Inferior parietal cortex (tissue), 1 donor: Measurements from ENCODE around the gene CERS5.

Experiments
- DNase-seq: peaks from one replicate; pipeline ENCODE4 v3.0.0-alpha.2; 2016; ENCODE audit errors: extremely low spot score

CERS5 gene

GRCh38 chr12:50167049-50167828, at the start of gene CERS5:
Gene CERS5, minus strand, starts transcription at chr12:50167369. Its CDS starts 72 bp downstream, at chr12:50167297.
- DNase-seq: peak; percentile 94

GRCh38 chr12:50215033-50215432, 47.9 kb upstream of the CERS5 start:
- DNase-seq: no peak

GRCh38 chr12:50214018-50214417, 46.8 kb upstream of the CERS5 start:
- DNase-seq: no peak

- DNase-seq: no peak
Observed at GRCh38 chr12:50213439-50213838, 46.3 kb upstream of the CERS5 start.

- no peak for DNase-seq
Observed at GRCh38 chr12:50212071-50212467, 44.9 kb upstream of the CERS5 start.

- no peak for DNase-seq
Observed at GRCh38 chr12:50211392-50212070, 44.4 kb upstream of the CERS5 start.

GRCh38 chr12:50207424-50207823, 40.3 kb upstream of the CERS5 start:
- DNase-seq: no peak

- no peak for DNase-seq
Observed at GRCh38 chr12:50205648-50206047, 38.5 kb upstream of the CERS5 start.

GRCh38 chr12:50203691-50204090, 36.5 kb upstream of the CERS5 start:
- DNase-seq: no peak

- no peak for DNase-seq
Observed at GRCh38 chr12:50201987-50202521, 34.9 kb upstream of the CERS5 start.

GRCh38 chr12:50200552-50201273, 33.5 kb upstream of the CERS5 start:
- no peak for DNase-seq

GRCh38 chr12:50198829-50199228, 31.7 kb upstream of the CERS5 start:
- DNase-seq: no peak

- no peak for DNase-seq
Observed at GRCh38 chr12:50197297-50197727, 30.1 kb upstream of the CERS5 start.

GRCh38 chr12:50196537-50196936, 29.4 kb upstream of the CERS5 start:
- no peak for DNase-seq

GRCh38 chr12:50195832-50196231, 28.7 kb upstream of the CERS5 start:
- no peak for DNase-seq

- DNase-seq: no peak
Observed at GRCh38 chr12:50192908-50193307, 25.7 kb upstream of the CERS5 start.

- DNase-seq: no peak
Observed at GRCh38 chr12:50192236-50192635, 25.1 kb upstream of the CERS5 start.

- DNase-seq: no peak
Observed at GRCh38 chr12:50190859-50191258, 23.7 kb upstream of the CERS5 start.

- DNase-seq: no peak
Observed at GRCh38 chr12:50188875-50189575, 21.9 kb upstream of the CERS5 start.

GRCh38 chr12:50188241-50188781, 21.1 kb upstream of the CERS5 start:
- no peak for DNase-seq
